H1 (cell line): ENCODE results near the gene DYNC1LI1. TPM values are rescaled to one million over a fixed set of nuclear protein-coding genes. Genes with fewer than 3 reads are reported as not detected.

Experiments
- CTCF ChIA-PET: fragments of 300-600 bp; sonication (Branson Sonifier 250); formaldehyde crosslinking; loops from one replicate; lab custom pipeline; 2021; ENCODE audit not compliant: partially characterized antibody; lab: Charles Lee
- POLR2A ChIA-PET: fragments of 300-600 bp; sonication (Branson Sonifier 250); formaldehyde crosslinking; loops from one replicate; lab custom pipeline; 2021; ENCODE audit warnings: inconsistent platforms; ENCODE audit not compliant: partially characterized antibody; lab: Charles Lee
- DNase-seq, 2 experiments: peaks; one replicate each; pipeline versions ENCODE4 v3.0.0 to v3.0.0-alpha.2; 2010 to 2022; ENCODE audit warnings: low spot score in 2 of 2, low read depth in 1 of 2, mixed read lengths in 1 of 2
- FAIRE-seq: peaks from 2 replicates; lab custom pipeline; 2011; peaks lifted over from hg19 to GRCh38; lab: Jason Lieb, UNC
- H2AFZ ChIP-seq: 2 replicates; pipeline ENCODE4 v1.8.1; 2012; ENCODE audit warnings: low read length, inconsistent platforms
- H2AK5ac ChIP-seq: 2 replicates; pipeline ENCODE4 v1.6.1; 2013; ENCODE audit warnings: low read depth, low read length
- H2BK120ac ChIP-seq: replicated peaks from 2 replicates; pipeline ENCODE3; 2013; ENCODE audit warnings: low read depth, low read length, inconsistent platforms
- H2BK12ac ChIP-seq: 2 replicates; pipeline ENCODE4 v1.6.1; 2013; ENCODE audit warnings: low read depth, low read length
- H2BK15ac ChIP-seq: 2 replicates; pipeline ENCODE4 v1.6.1; 2013; ENCODE audit warnings: low read length
- H2BK20ac ChIP-seq: 2 replicates; pipeline ENCODE4 v1.6.1; 2013; ENCODE audit warnings: low read length
- H2BK5ac ChIP-seq: 2 replicates; pipeline ENCODE4 v1.6.1; 2013; ENCODE audit warnings: low read depth, low read length
- H3K14ac ChIP-seq: 2 replicates; pipeline ENCODE4 v1.6.1; 2013; ENCODE audit warnings: inconsistent platforms; ENCODE audit not compliant: insufficient read length
- H3K18ac ChIP-seq: 2 replicates; pipeline ENCODE4 v1.6.1; 2013; ENCODE audit warnings: low read length; ENCODE audit errors: extremely low read depth
- H3K23ac ChIP-seq: 2 replicates; pipeline ENCODE4 v1.6.1; 2013; ENCODE audit warnings: inconsistent platforms; ENCODE audit not compliant: insufficient read length
- H3K23me2 ChIP-seq: 2 replicates; pipeline ENCODE4 v1.6.1; 2013; ENCODE audit warnings: low read depth, low read length
- H3K27ac ChIP-seq: 2 replicates; pipeline ENCODE4 v1.6.1; 2011; ENCODE audit warnings: low read depth, low read length, inconsistent platforms
- H3K27me3 ChIP-seq, 4 experiments: replicated peaks in 1 of 4; 1 replicate in 1 of 4; 2 replicates in 3 of 4; pipeline versions ENCODE4 v1.6.1 to v1.8.1; 2011 to 2013; ENCODE audit warnings: low read length in 3 of 4, mild to moderate bottlenecking in 3 of 4, inconsistent platforms in 2 of 4, mixed read lengths in 2 of 4, moderate library complexity in 1 of 4; ENCODE audit not compliant: control insufficient read depth in 3 of 4, insufficient read depth in 3 of 4; ENCODE audit errors: extremely low read depth in 1 of 4
- H3K36me3 ChIP-seq, 4 experiments: 2 replicates each; pipeline versions ENCODE4 v1.6.1 to v1.8.1; 2011 to 2013; ENCODE audit warnings: mild to moderate bottlenecking in 4 of 4, low read length in 3 of 4, moderate library complexity in 2 of 4, control low read depth in 1 of 4, inconsistent platforms in 1 of 4; ENCODE audit not compliant: insufficient read depth in 4 of 4, control insufficient read depth in 2 of 4
- H3K4ac ChIP-seq: replicated peaks from 2 replicates; pipeline ENCODE3; 2013; ENCODE audit warnings: low read length, low read depth, mixed read lengths, inconsistent platforms; ENCODE audit not compliant: insufficient read length
- H3K4me1 ChIP-seq, 4 experiments: replicated peaks in 1 of 4; 1 replicate in 1 of 4; 2 replicates in 3 of 4; pipeline versions ENCODE4 v1.6.1 to v1.8.1; 2011 to 2013; ENCODE audit warnings: low read length in 3 of 4, inconsistent platforms in 2 of 4, mixed read lengths in 1 of 4; ENCODE audit not compliant: insufficient read depth in 4 of 4, control insufficient read depth in 3 of 4
- H3K4me2 ChIP-seq, 2 experiments: 2 replicates each; pipeline versions ENCODE4 v1.6.1 to v1.8.1; 2011 to 2013; ENCODE audit warnings: low read depth in 2 of 2, low read length in 2 of 2, control low read depth in 1 of 2, inconsistent platforms in 1 of 2, mild to moderate bottlenecking in 1 of 2; ENCODE audit not compliant: insufficient read depth in 1 of 2
- H3K4me3 ChIP-seq, 4 experiments: fragments of 200-600, 300-600 bp in 1 of 4; sonication (generic), shearing (Covaris generic), sonication (Bioruptor Twin) in 1 of 4; 2 replicates each; pipeline versions ENCODE4 v1.5.1 to v1.8.1; 2011 to 2016; ENCODE audit warnings: low read length in 4 of 4, low read depth in 3 of 4, control low read depth in 2 of 4, inconsistent platforms in 2 of 4, mild to moderate bottlenecking in 2 of 4, mixed read lengths in 1 of 4, moderate library complexity in 1 of 4; ENCODE audit not compliant: insufficient read depth in 2 of 4; ENCODE audit errors: extremely low read depth in 1 of 4
- H3K56ac ChIP-seq: replicated peaks from 2 replicates; pipeline ENCODE3; 2013; ENCODE audit warnings: low read depth, mild to moderate bottlenecking, mixed read lengths, low read length, inconsistent platforms; ENCODE audit not compliant: insufficient read length
- H3K79me1 ChIP-seq: 2 replicates; pipeline ENCODE4 v1.6.1; 2013; ENCODE audit warnings: low read depth, low read length, control low read depth
- H3K79me2 ChIP-seq, 2 experiments: 2 replicates each; pipeline versions ENCODE4 v1.6.1 to v1.8.1; 2012 to 2013; ENCODE audit warnings: low read length in 2 of 2, mild to moderate bottlenecking in 2 of 2, inconsistent platforms in 1 of 2; ENCODE audit not compliant: insufficient read depth in 2 of 2, control insufficient read depth in 1 of 2
- H3K9ac ChIP-seq, 4 experiments: replicated peaks in 1 of 4; 1 replicate in 1 of 4; 2 replicates in 3 of 4; pipeline versions ENCODE4 v1.6.1 to v1.8.1; 2011 to 2013; ENCODE audit warnings: low read depth in 3 of 4, low read length in 3 of 4, control low read depth in 2 of 4, mild to moderate bottlenecking in 2 of 4, moderate library complexity in 2 of 4, inconsistent platforms in 1 of 4; ENCODE audit errors: extremely low read depth in 1 of 4
- H3K9me3 ChIP-seq, 2 experiments: 2 replicates each; pipeline versions ENCODE4 v1.6.1 to v1.8.1; 2012 to 2013; ENCODE audit warnings: mild to moderate bottlenecking in 2 of 2, moderate library complexity in 2 of 2, control low read depth in 1 of 2, inconsistent platforms in 1 of 2, low read depth in 1 of 2, low read length in 1 of 2, mixed read lengths in 1 of 2; ENCODE audit not compliant: insufficient read depth in 2 of 2
- H4K20me1 ChIP-seq, 2 experiments: replicated peaks in 1 of 2; 2 replicates each; pipeline versions ENCODE3 to v1.8.1; 2011 to 2013; ENCODE audit warnings: inconsistent platforms in 2 of 2, low read length in 2 of 2, mild to moderate bottlenecking in 1 of 2; ENCODE audit not compliant: insufficient read depth in 2 of 2, control insufficient read depth in 1 of 2
- H4K5ac ChIP-seq: 2 replicates; pipeline ENCODE4 v1.6.1; 2013; ENCODE audit warnings: low read length, low read depth, mixed read lengths, inconsistent platforms; ENCODE audit not compliant: insufficient read length
- H4K8ac ChIP-seq: 2 replicates; pipeline ENCODE4 v1.8.0; 2013; ENCODE audit warnings: mild to moderate bottlenecking, moderate library complexity, low read length, inconsistent platforms; ENCODE audit not compliant: insufficient read depth; ENCODE audit errors: extremely low read depth
- H4K91ac ChIP-seq: replicated peaks from 2 replicates; pipeline ENCODE3; 2013; ENCODE audit warnings: low read length, mixed read lengths, inconsistent platforms; ENCODE audit not compliant: insufficient read length
- ASH2L ChIP-seq: fragments of 200-600, 300-600 bp; sonication (generic); IDR thresholded peaks from one replicate; pipeline ENCODE4 v1.7.1; 2017; ENCODE audit warnings: low read length
- CREB1 ChIP-seq: IDR thresholded peaks from 2 replicates; pipeline ENCODE4 v1.6.1; 2012; ENCODE audit warnings: inconsistent platforms
- EP300 ChIP-seq, 2 experiments: IDR thresholded peaks; 1 replicate in 1 of 2; 2 replicates in 1 of 2; pipeline ENCODE4 v1.6.1; 2011 to 2012; ENCODE audit warnings: low read depth in 2 of 2, low read length in 2 of 2, mild to moderate bottlenecking in 2 of 2, borderline replicate concordance in 1 of 2, inconsistent platforms in 1 of 2, moderate library complexity in 1 of 2
- MAFK ChIP-seq: IDR thresholded peaks from 2 replicates; pipeline ENCODE4 v1.6.1; 2012; ENCODE audit warnings: low read depth, mild to moderate bottlenecking, improper control_type of control experiment, low read length
- RFX5 ChIP-seq: IDR thresholded peaks from 2 replicates; pipeline ENCODE4 v1.6.1; 2011; ENCODE audit warnings: low read depth, low read length, improper control_type of control experiment, borderline replicate concordance
- SIX5 ChIP-seq: IDR thresholded peaks from 2 replicates; pipeline ENCODE4 v1.6.1; 2011; ENCODE audit warnings: mild to moderate bottlenecking, low read depth, low read length
- SP2 ChIP-seq: IDR thresholded peaks from 2 replicates; pipeline ENCODE4 v1.6.1; 2012; ENCODE audit warnings: mild to moderate bottlenecking, low read length, inconsistent platforms
- TAF7 ChIP-seq: optimal IDR thresholded peaks from 2 replicates; pipeline ENCODE3; 2011; ENCODE audit warnings: low read depth, mild to moderate bottlenecking, inconsistent platforms, low read length, moderate library complexity, borderline replicate concordance
- YY1 ChIP-seq: IDR thresholded peaks from 2 replicates; pipeline ENCODE4 v1.6.1; 2011; ENCODE audit warnings: low read depth, mild to moderate bottlenecking, low read length
- WGBS, 2 experiments: shearing (Covaris generic) in 1 of 2; methylation state at CpG; one replicate each; pipeline versions ENCODE4 v1.1.6 to v1.1.7; 2013 to 2015; ENCODE audit warnings: low lambda C conversion rate in 2 of 2, mixed read lengths in 2 of 2, inconsistent platforms in 1 of 2, low coverage in 1 of 2, missing lambda C conversion rate in 1 of 2; ENCODE audit not compliant: insufficient replicate concordance in 2 of 2, insufficient coverage in 1 of 2, insufficient read length in 1 of 2; ENCODE audit errors: extremely low coverage in 1 of 2, missing lambda C conversion rate in 1 of 2; 5-methylcytosine and 5-hydroxymethylcytosine counted together
- polyA plus RNA-seq, 7 experiments: library from polyadenylated mRNA; depleted of rRNA in 3 of 7; stranded (reverse) in 5 of 7; unstranded in 2 of 7; fragments of >200 nt in 5 of 7; fragments of 200-250 nt in 2 of 7; gene quantifications; 1 replicate in 5 of 7; 2 replicates in 1 of 7; 4 replicates in 1 of 7; pipeline versions ENCODE4 v1.2.1 to v1.2.3, GENCODE V29; 2011 to 2013; ENCODE audit warnings: missing spikeins in 2 of 7, mixed read lengths in 2 of 7
- total RNA-seq: library from RNA; stranded (reverse); fragmentation: NEBNext Ultra II Directional; extraction: Animal tissue kit (Norgen Biotek cat#: 25700); gene quantifications from 2 replicates; pipeline ENCODE4 v1.2.1, GENCODE V29; 2021
- TF ChIP-seq, protein P1 (sequence below): IDR thresholded peaks from 2 replicates; pipeline ENCODE4 v1.6.1; 2011; ENCODE audit warnings: low read length, improper control_type of control experiment
- TF ChIP-seq, protein P2 (sequence below): IDR thresholded peaks from 2 replicates; pipeline ENCODE4 v1.6.1; 2012; ENCODE audit warnings: inconsistent platforms
- TF ChIP-seq, protein P3 (sequence below): IDR thresholded peaks from 2 replicates; pipeline ENCODE4 v1.6.1; 2011; ENCODE audit warnings: low read depth, mild to moderate bottlenecking, low read length; ENCODE audit not compliant: insufficient read depth

Gene DYNC1LI1
- total and polyA plus RNA-seq, 2 of the 8 experiments (the other 6 are each of a cell fraction or from before 2014, with no cell fraction given), result 13.6 to 45.1 TPM

DNA sequence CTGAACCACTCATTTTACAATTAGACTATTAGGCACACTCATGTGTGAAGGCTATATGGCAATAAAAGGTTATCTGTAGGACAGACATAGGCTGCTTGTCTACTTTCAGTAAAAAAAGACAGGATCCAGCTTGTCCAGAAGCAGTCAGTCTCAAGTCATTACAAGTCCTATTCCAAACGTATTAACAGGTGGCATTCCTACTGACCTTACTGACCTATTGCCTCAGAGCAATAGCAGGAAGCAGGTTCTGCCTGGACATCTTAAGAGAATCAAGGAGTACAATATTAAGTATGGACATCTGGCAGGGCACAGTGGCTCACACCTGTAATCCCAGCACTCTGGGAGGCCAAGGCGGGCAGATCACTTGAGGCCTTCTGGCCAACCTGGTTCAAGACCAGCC is 75.0 kb downstream of the DYNC1LI1 start:
- H4K20me1 ChIP-seq, result peaks cover 0 to 5% of the 10 kb centered on the region in 2 experiments
- H3K4me2 ChIP-seq, result no peak overlapping the region
- H3K9me3 ChIP-seq, result no peaks in the 10 kb centered on the region
- no peak overlapping the region for H3K23ac ChIP-seq
- no peak for FAIRE-seq
- 97% methylated on average over 2 of the region's 2 CpGs; no CpG with 5 or more reads in 1 of the 2 experiments for WGBS, 2 experiments
- no peak overlapping the region for H3K4ac ChIP-seq
- no peak overlapping the region for H4K8ac ChIP-seq
- no peak overlapping the region for H2BK20ac ChIP-seq
- no peak overlapping the region for H2AFZ ChIP-seq
- no peak overlapping the region for H3K56ac ChIP-seq
- H3K23me2 ChIP-seq, result no peaks in the 10 kb centered on the region
- no peak overlapping the region for H4K5ac ChIP-seq
- H3K36me3 ChIP-seq, result peaks cover 0 to 4% (median 0%) of the 10 kb centered on the region in 4 experiments; a peak in 1 of 8 replicates
- DNase-seq, result no peak
- H3K14ac ChIP-seq, result no peak overlapping the region
- H3K27me3 ChIP-seq, result no peaks in the 10 kb centered on the region
- H2BK12ac ChIP-seq, result no peak overlapping the region
- H3K27ac ChIP-seq, result no peak overlapping the region
- no peak overlapping the region for H3K4me3 ChIP-seq
- no peak overlapping the region for H4K91ac ChIP-seq
- H2BK5ac ChIP-seq, result no peak overlapping the region
- H2AK5ac ChIP-seq, result no peak overlapping the region
- H2BK15ac ChIP-seq, result no peak overlapping the region
- H3K79me1 ChIP-seq, result no peaks in the 10 kb centered on the region; the same call in 1 of the 2 replicates
- peaks cover 0 to 55% of the 10 kb centered on the region in 2 experiments; a peak in 2 of 4 replicates for H3K79me2 ChIP-seq
- no peak overlapping the region for H3K18ac ChIP-seq
- H3K4me1 ChIP-seq, result no peaks in the 10 kb centered on the region
- ChIA-PET CTCF (interaction anchor here (0.8 kb wide), 1 partner anchor 169 kb away, joined by 4 read pairs; no protein-coding TSS in a partner anchor), POLR2A (interaction anchor here (1.1 kb wide), 1 partner anchor 75 kb away, joined by 3 read pairs; the partner anchor contains the start of gene DYNC1LI1)
- no peak overlapping the region for H3K9ac ChIP-seq
- H2BK120ac ChIP-seq, result no peak overlapping the region
- TF ChIP-seq SIX5 (no peak), RFX5 (no peak), SP2 (no peak), ASH2L (no peak), TAF7 (no peak), EP300 (IDR thresholded peaks at IDR 0.05; ENCODE audit: borderline replicate concordance in 1 of 2, low read depth in 2 of 2, low read length in 2 of 2) (no peak), MAFK (no peak), CREB1 (no peak), YY1 (no peak)
- TF ChIP-seq, protein P1, sequence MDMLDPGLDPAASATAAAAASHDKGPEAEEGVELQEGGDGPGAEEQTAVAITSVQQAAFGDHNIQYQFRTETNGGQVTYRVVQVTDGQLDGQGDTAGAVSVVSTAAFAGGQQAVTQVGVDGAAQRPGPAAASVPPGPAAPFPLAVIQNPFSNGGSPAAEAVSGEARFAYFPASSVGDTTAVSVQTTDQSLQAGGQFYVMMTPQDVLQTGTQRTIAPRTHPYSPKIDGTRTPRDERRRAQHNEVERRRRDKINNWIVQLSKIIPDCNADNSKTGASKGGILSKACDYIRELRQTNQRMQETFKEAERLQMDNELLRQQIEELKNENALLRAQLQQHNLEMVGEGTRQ, result no peak
- TF ChIP-seq, protein P2, sequence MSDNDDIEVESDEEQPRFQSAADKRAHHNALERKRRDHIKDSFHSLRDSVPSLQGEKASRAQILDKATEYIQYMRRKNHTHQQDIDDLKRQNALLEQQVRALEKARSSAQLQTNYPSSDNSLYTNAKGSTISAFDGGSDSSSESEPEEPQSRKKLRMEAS, result no peak
- TF ChIP-seq, protein P3, sequence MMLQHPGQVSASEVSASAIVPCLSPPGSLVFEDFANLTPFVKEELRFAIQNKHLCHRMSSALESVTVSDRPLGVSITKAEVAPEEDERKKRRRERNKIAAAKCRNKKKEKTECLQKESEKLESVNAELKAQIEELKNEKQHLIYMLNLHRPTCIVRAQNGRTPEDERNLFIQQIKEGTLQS, result no peak
